ENCODE results near the gene NR3C2.

NR3C2 gene

DNA sequence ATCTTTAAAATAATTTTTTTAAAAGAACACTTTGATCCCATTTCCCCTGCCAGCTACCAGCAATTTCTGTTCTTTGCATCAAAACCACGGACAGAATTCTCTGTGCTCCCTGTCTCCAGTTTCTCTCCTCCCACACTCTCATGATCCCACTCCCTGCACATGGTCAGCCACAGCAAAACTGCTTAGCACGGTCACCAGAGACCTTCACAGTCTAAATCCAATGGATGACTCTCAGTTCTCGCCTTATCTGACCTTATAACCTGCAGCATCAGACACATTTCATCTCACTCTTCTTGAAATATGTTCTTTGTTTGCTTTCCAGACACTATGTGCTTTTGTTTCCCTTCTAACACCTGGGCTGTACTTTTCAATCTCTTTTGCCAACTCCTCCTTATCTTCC lies 131.5 kb downstream of the NR3C2 start:
- DNase-seq (ENCODE audit: low read depth) = no peak

DNA sequence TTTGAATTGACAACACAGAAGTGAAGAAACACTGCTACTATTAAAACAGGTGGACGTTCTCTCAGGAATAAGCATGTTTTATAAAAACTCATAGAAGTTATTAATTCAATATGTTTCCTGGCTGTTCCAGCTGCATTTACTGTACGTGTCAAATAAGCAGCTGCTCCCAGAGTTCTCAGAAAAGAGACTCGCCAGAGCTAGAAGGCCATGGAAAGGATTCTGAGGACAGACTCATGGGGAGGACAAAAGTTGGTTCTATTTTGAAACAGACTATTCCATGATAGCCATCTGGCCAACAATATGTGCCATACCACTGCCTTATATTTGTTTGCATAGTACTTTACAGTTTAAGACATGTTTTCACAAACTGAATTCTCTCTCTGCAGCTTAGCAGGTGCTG lies 136.5 kb downstream of the NR3C2 start:
- DNase-seq (ENCODE audit: low read depth) = no peak

DNA sequence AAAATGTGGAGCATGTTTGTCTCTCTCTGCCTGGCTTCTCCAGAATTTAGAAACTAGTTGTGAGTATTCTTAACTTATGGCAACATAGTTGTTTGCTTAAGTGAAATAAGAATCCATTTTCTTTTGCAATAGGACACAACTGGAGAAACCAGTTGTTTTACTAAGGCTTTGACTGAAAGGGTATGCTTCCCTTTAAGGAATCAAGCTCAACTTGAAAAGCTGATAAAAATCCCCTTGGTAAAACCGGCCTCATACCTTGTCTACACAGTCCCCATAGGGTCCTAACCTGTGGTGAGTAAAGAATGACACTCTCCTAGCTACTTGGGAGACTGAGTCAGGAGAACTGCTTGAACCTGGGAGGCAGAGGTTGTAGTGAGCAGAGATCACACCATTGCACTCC lies 139.8 kb downstream of the NR3C2 start:
- DNase-seq (ENCODE audit: low read depth) = no peak

DNA sequence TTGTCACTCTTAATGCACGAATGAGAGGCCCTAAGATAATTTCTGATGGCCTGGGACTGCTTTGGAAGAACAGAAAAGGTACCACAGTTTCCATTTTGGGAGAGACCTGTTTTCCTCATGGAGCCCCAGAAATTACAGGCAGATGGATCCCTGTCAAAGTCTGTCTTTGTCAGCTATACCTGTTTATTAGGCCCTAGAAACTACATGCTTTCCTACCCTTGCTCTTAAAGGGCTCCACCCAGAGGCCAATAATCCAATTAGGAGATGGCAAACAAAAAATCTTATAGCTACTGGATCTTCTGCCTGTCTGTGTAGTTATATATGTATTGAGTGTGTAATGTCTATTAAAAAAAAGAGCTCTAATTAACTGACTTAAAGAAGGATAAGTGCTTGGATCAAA lies 141.3 kb downstream of the NR3C2 start:
- DNase-seq (ENCODE audit: low read depth) = no peak

DNA sequence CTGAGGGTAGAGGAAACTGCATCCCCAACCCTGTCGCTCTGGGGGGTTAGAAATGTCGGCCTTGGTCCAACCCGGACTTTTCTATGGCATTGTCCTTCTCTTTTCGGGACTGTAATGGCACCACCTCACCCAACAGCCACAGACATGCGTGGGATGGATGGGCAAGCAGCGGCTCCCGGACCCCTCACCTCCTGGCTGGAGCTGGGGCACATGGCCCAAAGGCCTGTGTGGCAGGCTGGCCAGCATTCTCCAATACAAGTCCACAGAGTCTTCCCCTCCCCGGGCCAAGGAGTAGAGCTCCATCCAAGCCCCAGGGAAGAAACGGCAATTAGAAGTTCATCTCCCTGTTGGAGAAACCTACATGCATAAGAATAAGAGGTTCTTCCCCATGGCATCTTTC lies 142.9 kb downstream of the NR3C2 start:
- DNase-seq (ENCODE audit: low read depth) = no peak

DNA sequence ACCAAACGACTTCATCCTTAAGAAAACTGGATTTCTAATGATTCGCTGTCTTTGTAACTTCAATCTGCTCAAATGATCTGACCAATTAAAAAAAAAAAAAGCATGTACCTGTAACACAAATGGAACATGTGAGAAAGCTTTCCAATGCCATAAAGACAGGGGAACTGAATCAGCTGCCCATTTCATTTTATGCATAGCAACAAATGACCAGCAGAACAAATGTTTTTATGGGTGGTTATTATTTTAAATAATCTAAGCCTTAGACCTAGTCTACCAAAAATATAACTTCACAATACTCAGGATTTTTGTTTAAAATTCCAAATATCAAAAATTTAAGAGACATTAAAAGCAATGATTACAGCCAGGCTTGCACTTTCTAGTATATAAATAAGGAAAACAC lies 145.7 kb downstream of the NR3C2 start:
- no peak for DNase-seq (ENCODE audit: low read depth)

DNA sequence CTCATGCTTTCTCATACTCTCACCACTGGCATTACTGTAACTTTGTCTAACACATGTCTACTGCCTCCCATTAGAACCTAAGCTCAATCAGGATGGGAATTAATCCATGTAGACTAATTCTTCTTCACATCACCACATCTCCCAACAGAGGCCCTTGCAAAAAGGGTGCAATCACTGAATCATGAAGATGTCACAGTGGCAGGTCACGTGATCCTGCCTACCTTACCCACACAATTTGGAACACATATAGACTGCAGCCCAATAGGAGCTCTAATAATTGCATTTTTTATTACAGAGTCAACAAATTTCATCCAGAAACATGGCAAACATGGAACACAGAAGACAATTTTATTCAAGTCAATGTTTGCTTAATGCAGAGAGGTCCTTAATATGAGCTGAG lies 146.6 kb downstream of the NR3C2 start:
- DNase-seq (ENCODE audit: low read depth) = no peak

DNA sequence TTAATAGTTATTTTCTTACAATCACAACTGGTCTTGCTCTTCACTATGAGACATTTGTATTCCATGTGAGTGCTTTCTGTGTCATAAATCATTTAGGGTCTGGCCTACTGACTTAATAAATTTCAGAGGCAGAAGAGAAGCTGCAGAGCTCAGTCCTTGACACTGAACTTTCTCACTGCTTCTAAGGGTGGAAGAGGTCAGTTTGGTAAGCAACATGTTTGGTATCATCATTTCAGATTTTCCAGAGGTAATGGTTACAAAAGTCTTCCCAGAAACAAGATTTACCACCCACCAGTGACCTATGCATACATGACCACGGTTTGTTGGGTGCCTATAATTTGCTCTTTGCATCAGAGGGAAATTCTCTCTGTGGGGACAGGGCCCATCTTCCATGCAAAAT lies 148.6 kb downstream of the NR3C2 start:
- no peak for DNase-seq (ENCODE audit: low read depth)

DNA sequence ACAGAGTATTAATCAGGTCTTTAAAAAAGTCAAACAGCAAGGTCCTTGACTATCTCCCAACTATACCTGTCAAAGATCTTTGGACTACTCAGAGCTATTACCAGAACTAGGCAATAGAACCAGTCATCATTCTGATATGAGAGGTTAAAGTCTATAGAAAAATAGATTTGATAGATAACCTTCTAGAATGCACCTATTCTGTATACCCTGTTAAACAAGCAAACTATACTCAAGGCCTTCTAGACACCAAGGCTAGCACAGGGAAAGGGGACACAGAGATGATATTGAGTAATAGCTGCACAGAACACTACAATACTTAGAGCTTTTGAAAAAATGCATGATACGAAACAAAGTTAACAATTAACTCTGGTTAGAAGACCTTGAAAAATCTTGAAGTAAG lies 149.5 kb downstream of the NR3C2 start:
- DNase-seq (ENCODE audit: low read depth) = no peak

DNA sequence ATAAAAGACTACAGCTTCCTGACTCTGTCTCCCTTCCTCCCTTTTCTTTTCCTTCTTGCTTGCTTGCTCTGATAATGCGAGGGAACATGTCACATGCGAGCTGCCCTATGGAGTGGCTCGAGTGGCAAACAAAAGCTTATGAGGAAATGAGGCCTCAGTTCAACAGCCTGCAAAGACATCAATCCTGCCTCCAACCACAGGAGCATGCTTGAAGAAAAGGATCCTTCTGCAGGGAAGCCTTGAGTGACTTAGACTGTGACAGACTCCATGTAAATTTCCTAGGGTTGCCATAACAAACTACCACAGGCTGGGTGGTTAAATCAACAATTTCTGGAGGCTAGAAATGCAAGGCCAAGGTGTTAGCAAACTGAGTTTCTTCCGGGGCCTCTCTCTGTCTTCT lies 152.5 kb downstream of the NR3C2 start:
- DNase-seq (ENCODE audit: low read depth) = no peak

DNA sequence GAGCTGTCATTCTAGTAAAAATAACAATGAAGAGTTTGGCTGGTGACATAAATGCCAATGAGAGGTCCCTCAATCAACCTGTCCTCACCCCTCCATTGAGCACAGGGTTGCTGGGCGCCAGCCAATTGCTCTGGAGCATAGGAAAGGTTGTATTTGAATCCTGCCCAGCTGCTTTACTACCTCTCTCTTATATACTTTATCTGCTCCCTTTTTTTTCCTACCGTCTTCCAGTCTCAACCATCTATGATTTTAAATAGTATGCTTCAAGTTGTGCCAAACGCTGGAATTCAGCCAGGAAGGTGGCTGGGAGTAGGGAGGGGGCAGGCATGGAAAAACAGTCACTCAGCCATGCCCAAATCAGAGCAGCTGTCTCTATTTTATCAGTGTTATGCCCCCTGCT lies 153.8 kb downstream of the NR3C2 start:
- no peak for DNase-seq (ENCODE audit: low read depth)

DNA sequence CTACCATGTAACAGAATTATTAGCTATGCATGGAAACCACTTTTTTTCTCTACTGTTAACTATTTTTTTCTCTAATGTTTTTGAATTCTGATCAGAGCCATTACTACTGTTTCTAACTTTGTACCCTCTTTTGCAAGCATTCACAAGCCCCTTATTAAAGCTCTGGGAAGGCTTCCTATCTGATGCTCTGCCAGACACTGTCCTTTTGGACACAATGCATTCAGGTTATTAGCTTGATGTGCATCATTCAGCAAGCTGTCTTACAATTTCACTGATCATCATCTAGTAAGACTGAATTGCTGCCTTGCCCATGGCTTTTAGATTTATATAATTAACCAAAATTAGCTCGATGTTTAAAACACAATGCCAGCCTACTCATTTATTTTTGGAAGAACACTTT lies 155.1 kb downstream of the NR3C2 start:
- DNase-seq (ENCODE audit: low read depth) = no peak

DNA sequence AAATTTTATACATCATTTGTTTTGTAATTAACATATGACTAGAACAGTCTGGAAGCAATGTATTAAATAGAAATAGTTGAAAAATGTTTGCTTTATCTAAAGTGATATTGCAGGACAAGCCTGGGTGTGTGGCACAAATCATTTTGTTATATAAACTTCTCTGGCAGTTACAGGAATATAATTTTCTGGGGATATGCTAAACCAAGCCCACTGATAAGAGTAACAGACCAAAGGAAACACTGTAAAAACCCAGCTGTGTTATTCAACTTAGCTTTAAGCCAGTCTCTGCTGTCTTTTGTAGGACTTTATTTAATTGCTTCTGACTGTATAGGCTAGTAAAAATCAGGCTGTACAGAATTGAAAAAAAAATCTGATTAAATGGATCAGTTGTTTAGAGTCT lies 156.2 kb downstream of the NR3C2 start:
- no peak for DNase-seq (ENCODE audit: low read depth)

DNA sequence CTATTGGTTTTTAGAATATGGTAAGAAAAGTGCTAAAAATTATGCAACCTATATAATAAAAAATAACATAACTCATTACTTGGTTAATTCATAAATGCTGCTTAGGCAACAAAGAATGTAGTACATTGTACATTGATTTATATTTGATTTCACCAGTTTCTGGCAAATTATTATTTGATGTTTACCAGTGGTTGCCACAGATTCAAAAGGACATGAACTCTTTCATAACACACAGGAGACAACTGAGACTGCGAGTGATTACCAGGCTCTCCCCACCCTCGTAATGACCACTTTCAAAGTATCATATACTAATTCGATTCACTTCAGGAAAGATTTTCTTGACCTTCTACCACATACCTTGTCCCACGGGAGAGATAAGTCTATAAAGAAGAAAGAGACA lies 158.5 kb downstream of the NR3C2 start:
- DNase-seq (ENCODE audit: low read depth) = no peak

DNA sequence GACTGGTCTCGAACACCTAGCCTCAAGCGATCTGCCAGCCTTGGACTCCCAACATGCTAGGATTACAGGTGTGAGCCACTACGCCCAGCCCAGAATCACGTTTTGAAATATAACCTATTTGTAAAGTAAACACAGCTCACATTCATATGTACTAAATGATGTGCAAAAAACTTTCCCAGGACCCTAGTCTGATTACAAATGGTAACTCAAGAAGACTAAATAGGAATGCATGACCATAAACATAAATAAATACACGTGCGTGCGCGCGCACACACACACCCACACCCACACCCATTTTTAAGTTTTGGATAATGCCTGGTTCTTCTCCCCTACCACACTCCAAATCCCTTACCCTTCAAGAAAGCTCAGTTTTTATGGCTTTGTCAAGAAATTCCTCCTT lies 163.9 kb downstream of the NR3C2 start:
- DNase-seq (ENCODE audit: low read depth) = no peak

DNA sequence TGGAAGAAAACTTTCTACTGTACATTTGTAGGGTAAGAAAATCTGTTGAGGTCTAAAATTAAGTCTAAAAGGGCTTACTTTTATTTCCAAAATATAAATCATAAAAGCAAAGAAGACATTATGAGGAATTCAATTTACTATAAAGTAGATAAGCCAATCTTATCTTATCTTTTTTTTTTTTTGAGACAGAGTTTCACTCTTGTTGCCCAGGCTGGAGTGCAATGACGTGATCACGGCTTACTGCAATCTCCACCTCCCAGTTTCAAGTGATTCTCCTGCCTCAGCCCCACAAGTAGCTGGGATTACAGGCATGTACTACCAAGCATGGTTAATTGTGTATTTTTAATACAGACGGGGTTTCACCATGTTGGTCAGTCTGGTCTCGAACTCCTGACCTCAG lies 166.9 kb downstream of the NR3C2 start:
- DNase-seq (ENCODE audit: low read depth) = no peak

DNA sequence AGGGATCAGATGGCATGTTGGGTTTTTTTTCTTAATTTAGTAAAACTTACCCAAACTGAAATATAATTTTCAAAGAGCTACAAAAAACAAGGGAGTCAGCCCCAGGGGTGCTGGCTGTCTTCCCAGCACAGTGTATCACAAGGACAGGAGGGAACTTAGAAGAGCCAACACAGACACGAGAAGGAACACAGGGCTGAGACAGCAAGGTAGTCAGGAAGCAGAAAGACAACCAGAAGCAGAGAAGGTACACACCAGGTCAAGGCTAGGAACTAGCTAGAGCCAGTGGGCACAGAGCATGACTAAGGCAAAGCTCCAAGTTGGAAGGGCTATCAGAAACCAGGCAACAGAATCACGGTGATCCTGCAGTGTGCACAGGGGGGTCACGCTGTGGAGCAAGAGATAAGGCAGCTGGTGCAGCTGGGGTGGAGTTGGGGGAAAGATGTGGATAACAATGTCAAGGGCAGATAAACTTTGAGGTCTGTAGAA lies 168.7 kb downstream of the NR3C2 start:
- no peak for DNase-seq (ENCODE audit: low read depth)

DNA sequence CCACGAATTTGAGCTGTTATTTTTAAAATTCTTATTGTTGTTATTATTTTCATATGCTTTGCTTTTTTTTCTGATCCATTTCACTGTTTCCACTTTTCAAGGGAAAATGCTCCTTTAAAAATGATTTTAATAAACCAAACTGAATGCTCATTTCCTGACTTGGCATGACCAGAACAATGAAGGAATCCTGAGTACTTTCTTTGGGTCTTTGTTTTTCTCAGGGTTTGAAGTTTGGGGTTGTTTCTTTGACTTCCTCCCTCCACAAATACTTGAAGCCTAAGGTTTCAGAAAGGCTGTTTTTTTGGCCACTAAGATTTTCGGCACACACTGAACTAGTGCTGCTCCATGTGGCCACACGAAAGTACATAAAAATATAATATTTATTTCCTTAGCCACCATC lies 171.0 kb downstream of the NR3C2 start:
- no peak for DNase-seq (ENCODE audit: low read depth)

DNA sequence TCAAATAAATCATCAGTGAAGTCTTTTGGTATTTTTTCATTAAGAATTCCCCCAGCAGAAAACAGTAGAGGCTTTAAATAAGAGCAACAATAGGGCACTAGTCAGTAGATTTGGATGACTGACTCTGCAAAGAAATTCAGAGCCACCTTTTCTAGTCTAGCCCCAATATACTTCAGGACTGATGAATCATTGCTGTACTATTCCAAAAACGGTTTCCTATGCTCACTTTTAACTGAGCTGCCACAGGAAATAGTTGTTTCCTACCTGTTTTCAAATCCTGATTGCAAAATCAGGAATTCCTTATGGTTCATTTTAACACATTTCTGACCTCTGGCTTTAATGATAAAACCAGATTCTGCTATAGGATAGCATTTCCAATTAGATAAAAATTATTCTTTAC lies 171.6 kb downstream of the NR3C2 start:
- DNase-seq (ENCODE audit: low read depth) = no peak

DNA sequence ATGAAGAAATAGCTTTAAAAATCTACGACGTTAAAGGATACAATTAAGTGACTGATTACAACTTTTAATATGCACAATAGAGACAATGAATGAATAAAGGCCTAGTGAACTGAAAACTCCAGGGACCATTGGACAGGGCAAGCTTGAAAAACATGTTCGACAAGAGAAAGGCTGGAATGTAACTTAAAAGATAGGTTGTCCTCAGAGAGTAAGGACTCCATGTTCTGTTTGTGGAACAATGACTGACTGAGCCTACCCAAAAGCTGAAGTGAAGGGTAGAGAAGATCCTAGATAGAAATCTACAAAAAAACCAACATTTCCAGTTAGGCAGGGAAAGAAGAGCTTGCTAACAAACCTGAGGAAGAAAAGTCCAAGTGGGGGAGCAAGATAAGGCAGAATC lies 173.4 kb downstream of the NR3C2 start:
- DNase-seq (ENCODE audit: low read depth) = no peak

DNA sequence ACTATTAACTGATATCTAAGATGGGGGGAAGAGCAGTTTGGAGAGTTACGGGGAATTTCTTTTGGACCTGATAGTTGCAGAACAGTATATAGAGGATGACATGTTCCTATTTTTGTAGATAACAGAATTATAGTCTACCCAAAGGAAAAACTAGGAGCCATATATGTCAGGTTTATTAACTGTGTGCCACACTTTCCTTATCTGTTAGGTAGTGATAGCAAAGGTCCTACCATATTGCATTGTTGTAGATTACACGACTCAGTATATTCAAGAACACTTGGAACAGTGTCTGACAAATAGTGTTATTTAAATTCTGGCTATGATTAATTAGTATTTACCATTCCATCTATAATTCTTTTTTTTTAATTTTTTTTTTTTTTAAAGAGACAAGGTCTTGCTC lies 175.3 kb downstream of the NR3C2 start:
- no peak for DNase-seq (ENCODE audit: low read depth)

DNA sequence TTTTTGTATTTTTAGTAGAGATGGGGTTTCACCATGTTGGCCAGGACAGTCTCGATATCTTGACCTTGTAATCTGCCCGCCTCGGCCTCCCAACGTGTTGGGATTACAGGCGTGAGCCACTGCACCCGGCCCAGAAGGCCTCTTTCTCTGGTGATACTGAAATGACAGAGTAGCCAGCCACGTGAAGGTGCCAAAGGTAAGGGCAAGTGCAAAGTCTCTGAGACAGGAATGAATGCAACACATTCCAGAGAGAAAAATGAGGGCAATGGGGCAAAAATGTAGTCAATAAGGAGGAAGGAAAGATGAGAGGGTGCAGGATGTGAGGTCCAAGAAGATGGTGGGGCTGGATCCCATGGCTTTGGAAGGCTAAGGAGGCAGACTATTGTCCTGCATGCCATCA lies 176.0 kb downstream of the NR3C2 start:
- no peak for DNase-seq (ENCODE audit: low read depth)

DNA sequence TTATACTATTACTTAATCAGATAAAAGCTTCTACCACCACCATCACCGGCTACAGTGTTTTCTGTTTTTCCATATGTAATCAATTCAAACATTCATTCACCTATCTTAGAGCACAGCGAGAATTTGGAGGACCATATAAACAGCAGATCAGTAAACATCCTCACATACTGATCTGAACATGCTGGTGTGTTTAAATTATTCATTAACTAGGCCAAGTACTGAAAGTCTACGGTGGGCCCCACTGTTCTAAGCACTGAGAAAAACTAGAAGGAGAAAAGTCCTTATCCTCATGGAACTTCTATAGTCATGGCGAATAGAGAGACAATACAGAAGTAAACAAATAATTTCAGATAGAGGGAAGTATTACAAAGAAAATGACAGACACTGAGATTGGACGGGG lies 176.6 kb downstream of the NR3C2 start:
- DNase-seq (ENCODE audit: low read depth) = no peak

DNA sequence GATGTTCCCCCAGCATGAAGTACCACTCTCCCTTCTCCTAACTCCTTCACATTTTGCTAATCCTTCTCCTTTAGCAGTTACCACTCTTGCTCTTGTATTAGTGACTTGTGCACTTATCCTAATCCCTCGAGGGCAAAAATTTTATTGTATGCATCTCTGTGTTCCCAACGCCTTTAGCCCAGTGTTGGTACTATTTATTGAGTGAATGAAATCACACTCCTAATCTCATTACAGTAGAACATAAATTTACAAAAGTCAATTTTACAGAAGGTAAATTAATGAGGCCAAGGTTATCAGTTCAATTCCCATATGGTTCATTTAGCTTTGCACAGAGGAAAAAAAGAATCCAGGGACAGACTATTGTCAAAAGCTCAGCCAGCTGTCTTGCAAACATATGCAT lies 178.4 kb downstream of the NR3C2 start:
- DNase-seq (ENCODE audit: low read depth) = no peak

DNA sequence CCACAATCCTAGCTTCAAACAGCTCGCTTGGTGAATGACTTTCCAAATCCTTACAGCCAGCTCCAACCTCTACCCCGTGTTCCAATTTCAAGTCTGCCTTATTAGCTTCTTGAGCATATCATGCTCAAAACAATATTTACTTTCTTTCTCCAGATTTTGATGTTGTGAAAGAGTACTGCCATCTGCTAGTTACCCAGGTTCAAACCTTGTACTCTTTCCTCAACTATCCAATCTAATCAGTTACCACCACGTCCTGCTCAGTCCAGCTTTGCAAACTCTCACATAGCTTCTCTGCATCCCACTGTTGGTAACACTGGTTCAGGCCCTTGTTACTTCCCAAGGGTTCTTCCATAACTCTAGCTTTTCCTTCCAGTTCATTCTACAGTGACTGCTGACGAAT lies 179.1 kb downstream of the NR3C2 start:
- DNase-seq (ENCODE audit: low read depth) = no peak
